HepG2 (cell line): ENCODE results near the gene PLAGL2. TPM values are rescaled to one million over a fixed set of nuclear protein-coding genes. Genes with fewer than 3 reads are reported as not detected.

Experiments used
- ATAC-seq: fragments of 200-7000 bp; cut with Tn5 transposase; 3 replicates; pipeline ENCODE4 v1.9.1; 2020; ENCODE audit warnings: mild to moderate bottlenecking, moderate library complexity
- BruUV-seq: library from RNA; stranded (reverse); fragments of 400-500 nt; replicated peaks from 2 replicates; lab custom pipeline; 2021; lab: Mats Ljungman, UMichigan
- CTCF ChIA-PET: fragments of 300-600 bp; formaldehyde crosslinking; extraction: SDS; loops from one replicate; lab custom pipeline; 2021; ENCODE audit warnings: low total read pairs, inconsistent platforms, low intra/inter-chr PET ratio; lab: Yijun Ruan, JAX
- POLR2A ChIA-PET: fragments of 350-600 bp; sonication (Branson Sonifier 250); formaldehyde crosslinking; loops from one replicate; lab custom pipeline; 2020; ENCODE audit warnings: antibody characterized with exemption, inconsistent platforms; lab: Yijun Ruan, JAX
- DNase-seq: peaks from one replicate; pipeline ENCODE4 v3.0.0-alpha.2; 2015; ENCODE audit warnings: low spot score
- FAIRE-seq: peaks from 3 replicates; lab custom pipeline; 2011; peaks lifted over from hg19 to GRCh38; lab: Jason Lieb, UNC
- H2AFZ ChIP-seq: one replicate; pipeline ENCODE4 v1.6.1; 2011; ENCODE audit warnings: low read length, inconsistent platforms
- H3K27ac ChIP-seq: fragments of 300-600 bp; 3 replicates; pipeline ENCODE4 v1.8.0; 2011; ENCODE audit warnings: mixed run types, mild to moderate bottlenecking, mixed read lengths, low read length, inconsistent platforms; ENCODE audit not compliant: insufficient read depth; ENCODE audit errors: extremely low read length
- H3K27me3 ChIP-seq, 2 experiments: fragments of 200-600 bp in 1 of 2; 2 replicates in 1 of 2; 3 replicates in 1 of 2; pipeline versions ENCODE4 v1.6.0 to v1.8.0; 2011; ENCODE audit warnings: low read length in 2 of 2, mild to moderate bottlenecking in 2 of 2, moderate library complexity in 2 of 2, inconsistent platforms in 1 of 2; ENCODE audit not compliant: insufficient read depth in 2 of 2, control insufficient read depth in 1 of 2
- H3K36me3 ChIP-seq, 2 experiments: fragments of 200-600 bp in 1 of 2; replicated peaks in 1 of 2; 2 replicates in 1 of 2; 3 replicates in 1 of 2; pipeline versions ENCODE4 v1.5.1 to v1.8.0; 2011; ENCODE audit warnings: low read length in 2 of 2, inconsistent platforms in 1 of 2; ENCODE audit not compliant: insufficient read depth in 2 of 2, control insufficient read depth in 1 of 2
- H3K4me1 ChIP-seq: 2 replicates; pipeline ENCODE4 v1.5.1; 2012; ENCODE audit warnings: low read length, inconsistent platforms; ENCODE audit not compliant: insufficient read depth
- H3K4me2 ChIP-seq: 2 replicates; pipeline ENCODE4 v1.6.0; 2011; ENCODE audit warnings: low read depth, low read length, inconsistent platforms
- H3K4me3 ChIP-seq, 3 experiments: fragments of 200-600 bp in 1 of 3; sonication (generic), shearing (Covaris generic) in 1 of 3; replicated peaks in 1 of 3; 2 replicates each; pipeline ENCODE4 v1.5.1; 2011 to 2016; ENCODE audit warnings: low read length in 3 of 3, inconsistent platforms in 2 of 3, low read depth in 2 of 3, mild to moderate bottlenecking in 2 of 3, control low read depth in 1 of 3, mixed read lengths in 1 of 3; ENCODE audit not compliant: insufficient read depth in 1 of 3
- H3K79me2 ChIP-seq: one replicate; pipeline ENCODE4 v1.6.1; 2011; ENCODE audit warnings: low read length, inconsistent platforms; ENCODE audit not compliant: insufficient read depth
- H3K9ac ChIP-seq: 2 replicates; pipeline ENCODE4 v1.6.0; 2011; ENCODE audit warnings: mild to moderate bottlenecking, low read depth, low read length, inconsistent platforms; ENCODE audit not compliant: insufficient read depth
- H3K9me3 ChIP-seq: 2 replicates; pipeline ENCODE4 v1.5.1; 2012; ENCODE audit warnings: mild to moderate bottlenecking, low read length
- H4K20me1 ChIP-seq: 2 replicates; pipeline ENCODE4 v1.6.0; 2011; ENCODE audit warnings: inconsistent platforms, mild to moderate bottlenecking, low read length, moderate library complexity; ENCODE audit not compliant: insufficient read depth
- AGO2 ChIP-seq: fragments of 200-400 bp; formaldehyde crosslinking; optimal IDR thresholded peaks from 2 replicates; pipeline ENCODE3; 2017; ENCODE audit warnings: mild to moderate bottlenecking, low read depth, low read length, moderate library complexity
- BRD4 ChIP-seq: sonication (generic); formaldehyde crosslinking; IDR thresholded peaks from 2 replicates; pipeline ENCODE4 v1.4.0; 2020; ENCODE audit warnings: missing genetic modification reagents
- CENPBD1 ChIP-seq: sonication (generic); formaldehyde crosslinking; IDR thresholded peaks from 2 replicates; pipeline ENCODE4 v1.8.0; 2022; ENCODE audit warnings: missing genetic modification reagents, low read depth, mild to moderate bottlenecking, borderline replicate concordance
- HINFP ChIP-seq: sonication (generic); formaldehyde crosslinking; IDR thresholded peaks from 2 replicates; pipeline ENCODE4 v1.4.0; 2020; ENCODE audit warnings: low read depth, mild to moderate bottlenecking, missing genetic modification reagents
- TFE3 ChIP-seq: IDR thresholded peaks from 2 replicates; pipeline ENCODE4 v1.6.1; 2016
- ZNF773 ChIP-seq: sonication (generic); formaldehyde crosslinking; IDR thresholded peaks from 2 replicates; pipeline ENCODE4 v1.4.0; 2020; ENCODE audit warnings: missing genetic modification reagents, borderline replicate concordance
- WGBS: methylation state at CpG from one replicate; pipeline ENCODE4 v1.1.6; 2017; ENCODE audit warnings: low lambda C conversion rate; 5-methylcytosine and 5-hydroxymethylcytosine counted together
- in situ Hi-C: cut with HindIII; loops from 2 replicates; pipeline ENCODE4 v1.10.0; 2017; ENCODE audit warnings: low pct_unique_long_range_greater_than_20kb; ENCODE audit not compliant: extremely low pct_ligation_motif_present
- intact Hi-C: fragments of 100-400 bp; cut with micrococcal nuclease; formaldehyde crosslinking; loops from one replicate; pipeline ENCODE4 v1.10.0; 2022; ENCODE audit not compliant: unreplicated experiment
- polyA plus RNA-seq, 8 experiments: library from polyadenylated mRNA; depleted of rRNA in 3 of 8; stranded (reverse) in 7 of 8; unstranded in 1 of 8; fragments of >200 nt; fragmentation: Illumina TruSeq in 4 of 8; extraction: Trizol in 4 of 8; gene quantifications; 2 replicates each; pipeline versions ENCODE4 v1.2.1 to v1.2.3, GENCODE V29; 2011 to 2016; ENCODE audit warnings: low read depth in 4 of 8, missing spikeins in 1 of 8, mixed read lengths in 1 of 8; ENCODE audit not compliant: insufficient read depth in 1 of 8
- total RNA-seq, 5 experiments: library from RNA; depleted of rRNA; stranded (reverse); fragments of >200 nt; fragmentation: Illumina TruSeq; extraction: Trizol; gene quantifications; 2 replicates each; pipeline ENCODE4 v1.2.3, GENCODE V29; 2016; ENCODE audit warnings: low read depth in 1 of 5

The PLAGL2 gene
- total and polyA plus RNA-seq, 2 of the 13 experiments (the other 11 are each of a cell fraction or from before 2014, with no cell fraction given), result 15.2 to 15.3 TPM

GRCh38 chr20:32149566-32150170 lies 57.9 kb downstream of the PLAGL2 start:
- H3K27ac ChIP-seq, result no peak overlapping the region
- no peaks in the 10 kb centered on the region for H4K20me1 ChIP-seq
- BruUV-seq, result no TSS peak
- no peak for TF ChIP-seq HINFP (CRISPR knock-in tag)
- no peak for TF ChIP-seq BRD4 (CRISPR knock-in tag)
- no peak for TF ChIP-seq ZNF773 (CRISPR knock-in tag)
- no peak for TF ChIP-seq TFE3 (CRISPR knock-in tag)
- TF ChIP-seq CENPBD1 (CRISPR knock-in tag), result no peak
- peak; percentile 35 for TF ChIP-seq AGO2
- TF ChIP-seq, all 625 proteins: peak for 1
- CTCF ChIA-PET, result no interaction called here
- no peaks in the 10 kb centered on the region for H3K9me3 ChIP-seq
- POLR2A ChIA-PET, result interaction anchor here (1.7 kb wide), 1 partner anchor 13 kb away, joined by 4 read pairs; no protein-coding TSS in a partner anchor
- peaks cover 40 to 86% of the 10 kb centered on the region in 2 experiments for H3K36me3 ChIP-seq
- no peak overlapping the region for H2AFZ ChIP-seq
- no peaks in the 10 kb centered on the region for H3K79me2 ChIP-seq
- H3K4me2 ChIP-seq, result no peak overlapping the region
- peaks cover 31% of the 10 kb centered on the region for H3K4me1 ChIP-seq
- no peak overlapping the region for H3K4me3 ChIP-seq
- no peak overlapping the region for H3K9ac ChIP-seq
- DNase-seq (no peak), ATAC-seq (no peak), FAIRE-seq (no peak)
- intact Hi-C loops (no loop called here), in situ Hi-C loops (no loop called here)
- H3K27me3 ChIP-seq, result no peaks in the 10 kb centered on the region
- WGBS, result 95% methylated on average over 8 of the region's 8 CpGs
